ENCODE results near the gene SLC41A3.

Gene SLC41A3

GRCh38 chr3:126083913-126084767, at the start of gene SLC41A3:
Gene SLC41A3 (minus strand): TSS chr3:126084124. CDS start chr3:126068219, 15,905 bp downstream.
- peak; percentile 79 for DNase-seq (ENCODE audit: low read depth, low spot score)
- in situ Hi-C loops (cut with HindIII; ENCODE audit: low sequenced_read_pairs), result no loop called here
- TF ChIP-seq, protein P1, sequence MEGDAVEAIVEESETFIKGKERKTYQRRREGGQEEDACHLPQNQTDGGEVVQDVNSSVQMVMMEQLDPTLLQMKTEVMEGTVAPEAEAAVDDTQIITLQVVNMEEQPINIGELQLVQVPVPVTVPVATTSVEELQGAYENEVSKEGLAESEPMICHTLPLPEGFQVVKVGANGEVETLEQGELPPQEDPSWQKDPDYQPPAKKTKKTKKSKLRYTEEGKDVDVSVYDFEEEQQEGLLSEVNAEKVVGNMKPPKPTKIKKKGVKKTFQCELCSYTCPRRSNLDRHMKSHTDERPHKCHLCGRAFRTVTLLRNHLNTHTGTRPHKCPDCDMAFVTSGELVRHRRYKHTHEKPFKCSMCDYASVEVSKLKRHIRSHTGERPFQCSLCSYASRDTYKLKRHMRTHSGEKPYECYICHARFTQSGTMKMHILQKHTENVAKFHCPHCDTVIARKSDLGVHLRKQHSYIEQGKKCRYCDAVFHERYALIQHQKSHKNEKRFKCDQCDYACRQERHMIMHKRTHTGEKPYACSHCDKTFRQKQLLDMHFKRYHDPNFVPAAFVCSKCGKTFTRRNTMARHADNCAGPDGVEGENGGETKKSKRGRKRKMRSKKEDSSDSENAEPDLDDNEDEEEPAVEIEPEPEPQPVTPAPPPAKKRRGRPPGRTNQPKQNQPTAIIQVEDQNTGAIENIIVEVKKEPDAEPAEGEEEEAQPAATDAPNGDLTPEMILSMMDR (IDR thresholded peaks at IDR 0.05; ENCODE audit: low read depth, low read length), result peak; percentile 50
- H3K4me3 ChIP-seq (ENCODE audit: low read depth, low read length), result peak within 1 kb of the TSS; percentile 62

GRCh38 chr3:126133606-126134005, 49.7 kb upstream of the SLC41A3 start:
- H3K4me3 ChIP-seq (ENCODE audit: low read depth, low read length), result no peak overlapping the region
- no peak for DNase-seq (ENCODE audit: low read depth, low spot score)
- TF ChIP-seq, protein P1 (IDR thresholded peaks at IDR 0.05; ENCODE audit: low read depth, low read length), result no peak
- in situ Hi-C loops (cut with HindIII; ENCODE audit: low sequenced_read_pairs), result no loop called here

DNA sequence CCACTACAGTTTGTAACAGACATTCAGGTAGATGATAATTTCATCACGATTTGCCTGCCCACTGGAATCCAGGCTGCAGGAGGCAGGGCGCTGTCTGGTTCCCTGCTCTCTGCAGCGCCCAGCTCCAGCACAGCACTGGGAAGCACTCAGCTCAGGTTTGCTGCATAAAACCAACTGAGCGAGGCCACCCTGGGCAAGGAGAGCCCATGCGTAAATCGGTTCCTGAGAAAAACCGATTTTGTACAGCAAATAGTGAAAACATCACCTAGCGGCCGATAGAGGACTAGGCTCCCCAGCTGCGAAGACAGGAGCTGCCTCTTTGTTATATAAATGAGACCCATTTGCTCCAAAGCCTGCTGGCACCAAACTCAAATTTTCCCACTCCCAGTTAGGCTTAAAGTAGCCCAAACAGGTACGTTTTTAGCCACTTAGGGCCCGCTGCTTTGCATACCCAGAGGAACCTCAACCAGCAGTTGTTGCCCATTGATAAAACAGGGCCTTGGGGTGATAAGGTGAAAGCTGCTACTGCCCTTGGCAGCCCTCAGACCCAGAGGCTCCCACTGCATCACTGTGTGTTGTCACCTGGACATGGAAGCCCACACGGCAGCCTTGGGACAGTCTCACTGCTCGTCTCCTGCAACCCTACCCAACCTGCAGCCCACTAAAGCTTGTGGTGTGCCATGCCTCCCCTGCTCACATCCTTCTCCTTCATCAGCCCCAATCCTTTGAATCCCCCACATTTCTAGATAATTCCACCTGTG, 49.0 kb upstream of the SLC41A3 start:
- DNase-seq (ENCODE audit: low read depth, low spot score), result no peak
- in situ Hi-C loops (cut with HindIII; ENCODE audit: low sequenced_read_pairs), result no loop called here
- H3K4me3 ChIP-seq (ENCODE audit: low read depth, low read length), result no peak overlapping the region
- TF ChIP-seq, protein P1 (IDR thresholded peaks at IDR 0.05; ENCODE audit: low read depth, low read length), result peak; percentile 45

- no peak for DNase-seq (ENCODE audit: low read depth, low spot score)
- TF ChIP-seq, protein P1 (IDR thresholded peaks at IDR 0.05; ENCODE audit: low read depth, low read length), result no peak
- in situ Hi-C loops (cut with HindIII; ENCODE audit: low sequenced_read_pairs), result no loop called here
- H3K4me3 ChIP-seq (ENCODE audit: low read depth, low read length), result no peak overlapping the region
These were observed 48.2 kb upstream of the SLC41A3 start for GRCh38 chr3:126131881-126132750.

DNA sequence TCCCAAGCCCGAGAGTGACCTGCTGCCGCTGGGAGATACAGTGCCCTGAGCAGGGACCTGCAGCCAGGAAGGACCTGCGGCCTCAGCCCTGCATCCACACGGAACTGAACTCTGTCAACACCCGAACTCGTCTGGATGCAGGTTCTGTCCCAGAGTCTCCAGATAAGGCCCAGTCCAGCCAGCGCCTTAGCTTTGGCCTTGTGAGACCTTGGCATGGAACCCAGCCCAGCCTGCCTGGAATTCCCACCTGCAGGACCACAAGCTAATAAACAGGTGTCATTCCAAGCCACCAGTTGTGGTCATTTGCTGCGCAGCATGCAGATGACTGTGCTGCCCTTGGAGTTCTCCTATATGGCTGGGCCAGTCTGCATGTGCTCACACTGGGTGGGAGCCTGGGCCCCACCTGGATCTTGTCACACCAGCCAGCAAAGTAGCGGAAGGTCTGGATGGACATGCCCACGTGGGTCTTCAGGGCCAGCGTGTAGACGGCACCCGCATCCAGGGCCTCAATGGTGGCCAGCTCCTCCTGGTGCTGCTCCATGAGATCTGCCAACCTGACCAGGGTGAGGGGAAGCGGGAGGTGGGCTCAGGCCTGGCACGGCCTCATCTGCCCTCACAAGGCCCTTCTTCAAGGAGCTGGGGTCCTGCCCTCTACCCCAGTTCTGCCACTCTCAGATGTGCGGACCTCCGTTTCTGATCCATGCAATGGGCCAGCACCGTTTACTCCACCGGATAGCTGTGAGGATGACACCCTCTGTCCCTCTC, 47.2 kb upstream of the SLC41A3 start:
- DNase-seq (ENCODE audit: low read depth, low spot score), result no peak
- in situ Hi-C loops (cut with HindIII; ENCODE audit: low sequenced_read_pairs), result no loop called here
- TF ChIP-seq, protein P1 (IDR thresholded peaks at IDR 0.05; ENCODE audit: low read depth, low read length), result no peak

More for the DNA sequence above, 47.2 kb upstream of the SLC41A3 start:
- H3K4me3 ChIP-seq (ENCODE audit: low read depth, low read length), result no peak overlapping the region
